IMR-90 (cell line): ENCODE measurements around the gene ACACB.

Source experiments
- CTCF ChIP-seq: conservative IDR thresholded peaks from 2 replicates; pipeline ENCODE4 v1.5.1; 2012; ENCODE audit warnings: mild to moderate bottlenecking, low read depth, low read length, improper control_type of control experiment
- ELK1 ChIP-seq: fragments of 150-350 bp; IDR thresholded peaks from 2 replicates; pipeline ENCODE4 v1.6.1; 2016; ENCODE audit warnings: low read depth, mild to moderate bottlenecking, low read length, moderate library complexity, borderline replicate concordance
- FOS ChIP-seq: fragments of 150-350 bp; IDR thresholded peaks from 2 replicates; pipeline ENCODE4 v1.6.1; 2016; ENCODE audit warnings: low read depth, low read length
- POLR2A ChIP-seq: IDR thresholded peaks from 2 replicates; pipeline ENCODE4 v1.6.1; 2012; ENCODE audit warnings: mild to moderate bottlenecking, low read depth, low read length
- RAD21 ChIP-seq: IDR thresholded peaks from 2 replicates; pipeline ENCODE4 v1.6.1; 2012; ENCODE audit warnings: low read length, improper control_type of control experiment
- RFX5 ChIP-seq: IDR thresholded peaks from 2 replicates; pipeline ENCODE4 v1.8.0; 2012; ENCODE audit warnings: low read depth, mild to moderate bottlenecking, low read length, moderate library complexity

GRCh38 chr12:109302770-109303169 lies 186.4 kb downstream of the ACACB start:
- TF ChIP-seq RFX5 (no peak), POLR2A (no peak), CTCF (no peak), RAD21 (no peak), FOS (no peak), ELK1 (no peak)
